Astrocyte (in vitro differentiated cells and primary cell): ENCODE results near the gene TEX55. TPM values are rescaled to one million over a fixed set of nuclear protein-coding genes. Genes with fewer than 3 reads are reported as not detected.

Experiments
- DNase-seq: peaks from one replicate; pipeline ENCODE4 v3.0.0-alpha.2; 2010; ENCODE audit warnings: low read depth
- FAIRE-seq: peaks from 2 replicates; lab custom pipeline; 2011; peaks lifted over from hg19 to GRCh38; lab: Jason Lieb, UNC
- H2AFZ ChIP-seq: 2 replicates; pipeline ENCODE4 v1.6.0; 2012; ENCODE audit warnings: low read depth, low read length, inconsistent platforms
- H3K27ac ChIP-seq: 2 replicates; pipeline ENCODE4 v1.5.1; 2011; ENCODE audit warnings: low read depth, low read length, inconsistent platforms
- H3K27me3 ChIP-seq: 2 replicates; pipeline ENCODE4 v1.6.0; 2011; ENCODE audit warnings: low read length, inconsistent platforms; ENCODE audit not compliant: insufficient read depth
- H3K36me3 ChIP-seq: 2 replicates; pipeline ENCODE4 v1.5.1; 2011; ENCODE audit warnings: low read length, inconsistent platforms; ENCODE audit not compliant: insufficient read depth
- H3K4me1 ChIP-seq: 2 replicates; pipeline ENCODE4 v1.5.1; 2011; ENCODE audit warnings: low read length, inconsistent platforms; ENCODE audit not compliant: insufficient read depth
- H3K4me2 ChIP-seq: 2 replicates; pipeline ENCODE4 v1.6.0; 2012; ENCODE audit warnings: low read length, inconsistent platforms
- H3K4me3 ChIP-seq: 2 replicates; pipeline ENCODE4 v1.5.1; 2011; ENCODE audit warnings: low read depth, mild to moderate bottlenecking, low read length, inconsistent platforms; ENCODE audit not compliant: insufficient read depth
- H3K79me2 ChIP-seq: 2 replicates; pipeline ENCODE4 v1.6.0; 2012; ENCODE audit warnings: mild to moderate bottlenecking, low read length, inconsistent platforms; ENCODE audit not compliant: insufficient read depth
- H3K9ac ChIP-seq: 2 replicates; pipeline ENCODE4 v1.6.0; 2012; ENCODE audit warnings: mild to moderate bottlenecking, low read length, inconsistent platforms
- H3K9me3 ChIP-seq: 2 replicates; pipeline ENCODE4 v1.5.1; 2012; ENCODE audit warnings: low read depth, mild to moderate bottlenecking, low read length, inconsistent platforms; ENCODE audit not compliant: insufficient read depth
- H4K20me1 ChIP-seq: 2 replicates; pipeline ENCODE4 v1.6.0; 2012; ENCODE audit warnings: low read length, inconsistent platforms; ENCODE audit not compliant: insufficient read depth
- H3K27ac Mint-ChIP-seq: one replicate; pipeline ENCODE4 v1.8.0; 2021; ENCODE audit warnings: mild to moderate bottlenecking, mixed read lengths; ENCODE audit not compliant: unreplicated experiment
- H3K27me3 Mint-ChIP-seq: one replicate; pipeline ENCODE4 v1.8.0; 2021; ENCODE audit warnings: low read depth, mixed read lengths; ENCODE audit not compliant: unreplicated experiment
- H3K36me3 Mint-ChIP-seq: one replicate; pipeline ENCODE4 v1.8.0; 2021; ENCODE audit warnings: low read depth, mixed read lengths; ENCODE audit not compliant: unreplicated experiment
- H3K4me1 Mint-ChIP-seq: one replicate; pipeline ENCODE4 v1.8.0; 2021; ENCODE audit warnings: low read depth, mixed read lengths; ENCODE audit not compliant: unreplicated experiment
- H3K4me3 Mint-ChIP-seq: one replicate; pipeline ENCODE4 v1.8.0; 2021; ENCODE audit warnings: mild to moderate bottlenecking, moderate library complexity, mixed read lengths; ENCODE audit not compliant: unreplicated experiment
- H3K9me3 Mint-ChIP-seq: one replicate; pipeline ENCODE4 v1.8.0; 2021; ENCODE audit warnings: mild to moderate bottlenecking, mixed read lengths; ENCODE audit not compliant: unreplicated experiment
- EZH2 ChIP-seq: IDR thresholded peaks from 2 replicates; pipeline ENCODE4 v1.6.1; 2012; ENCODE audit warnings: mild to moderate bottlenecking, low read length, inconsistent platforms; ENCODE audit not compliant: insufficient read depth
- total RNA-seq: library from RNA; stranded (reverse); gene quantifications from 2 replicates; pipeline ENCODE4 v1.2.1, GENCODE V29; 2021
- TF ChIP-seq, protein P1 (sequence below): IDR thresholded peaks from 2 replicates; pipeline ENCODE4 v1.5.1; 2011; ENCODE audit warnings: low read depth, mild to moderate bottlenecking, inconsistent platforms, low read length, moderate library complexity; ENCODE audit not compliant: insufficient read depth

Gene TEX55
- total RNA-seq, 1 donor from 2014 or later: not detected

DNA sequence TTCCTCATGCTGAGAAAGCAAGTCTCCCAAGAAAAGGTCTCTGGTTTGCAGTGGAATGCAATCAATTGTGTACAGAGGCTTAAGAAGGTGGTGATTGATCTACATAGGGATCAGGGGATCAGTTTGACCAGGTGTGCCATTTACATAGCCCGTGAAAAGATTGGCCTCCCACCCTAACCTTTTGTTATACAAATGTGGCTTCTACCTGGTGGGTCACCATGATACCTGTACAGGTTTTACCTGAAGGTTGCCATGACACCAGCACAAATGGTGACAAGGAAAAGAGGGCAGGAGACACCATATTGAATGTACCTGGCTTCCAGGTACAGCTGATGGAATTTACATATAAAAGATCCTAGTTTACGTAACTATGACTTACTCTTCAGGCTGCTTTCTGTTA is 25.5 kb upstream of the TEX55 start:
- no peaks in the 10 kb centered on the region for H3K27me3 ChIP-seq
- H3K79me2 ChIP-seq: no peaks in the 10 kb centered on the region
- no peak overlapping the region for H2AFZ ChIP-seq
- H3K4me2 ChIP-seq: no peak overlapping the region
- FAIRE-seq: no peak
- H3K4me3 ChIP-seq: no peak overlapping the region
- Mint-ChIP-seq H3K27me3 (peaks cover 5% of the 10 kb centered on the region), H3K4me3 (no peak overlapping the region), H3K36me3 (no peaks in the 10 kb centered on the region), H3K27ac (no peak overlapping the region), H3K4me1 (no peaks in the 10 kb centered on the region), H3K9me3 (peaks cover 24% of the 10 kb centered on the region)
- no peak for TF ChIP-seq EZH2
- TF ChIP-seq, protein P1, sequence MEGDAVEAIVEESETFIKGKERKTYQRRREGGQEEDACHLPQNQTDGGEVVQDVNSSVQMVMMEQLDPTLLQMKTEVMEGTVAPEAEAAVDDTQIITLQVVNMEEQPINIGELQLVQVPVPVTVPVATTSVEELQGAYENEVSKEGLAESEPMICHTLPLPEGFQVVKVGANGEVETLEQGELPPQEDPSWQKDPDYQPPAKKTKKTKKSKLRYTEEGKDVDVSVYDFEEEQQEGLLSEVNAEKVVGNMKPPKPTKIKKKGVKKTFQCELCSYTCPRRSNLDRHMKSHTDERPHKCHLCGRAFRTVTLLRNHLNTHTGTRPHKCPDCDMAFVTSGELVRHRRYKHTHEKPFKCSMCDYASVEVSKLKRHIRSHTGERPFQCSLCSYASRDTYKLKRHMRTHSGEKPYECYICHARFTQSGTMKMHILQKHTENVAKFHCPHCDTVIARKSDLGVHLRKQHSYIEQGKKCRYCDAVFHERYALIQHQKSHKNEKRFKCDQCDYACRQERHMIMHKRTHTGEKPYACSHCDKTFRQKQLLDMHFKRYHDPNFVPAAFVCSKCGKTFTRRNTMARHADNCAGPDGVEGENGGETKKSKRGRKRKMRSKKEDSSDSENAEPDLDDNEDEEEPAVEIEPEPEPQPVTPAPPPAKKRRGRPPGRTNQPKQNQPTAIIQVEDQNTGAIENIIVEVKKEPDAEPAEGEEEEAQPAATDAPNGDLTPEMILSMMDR: no peak
- no peaks in the 10 kb centered on the region for H3K36me3 ChIP-seq
- H3K9me3 ChIP-seq: no peaks in the 10 kb centered on the region
- H3K9ac ChIP-seq: no peak overlapping the region
- no peak for DNase-seq
- no peaks in the 10 kb centered on the region for H4K20me1 ChIP-seq
- no peaks in the 10 kb centered on the region for H3K4me1 ChIP-seq
- H3K27ac ChIP-seq: no peak overlapping the region

DNA sequence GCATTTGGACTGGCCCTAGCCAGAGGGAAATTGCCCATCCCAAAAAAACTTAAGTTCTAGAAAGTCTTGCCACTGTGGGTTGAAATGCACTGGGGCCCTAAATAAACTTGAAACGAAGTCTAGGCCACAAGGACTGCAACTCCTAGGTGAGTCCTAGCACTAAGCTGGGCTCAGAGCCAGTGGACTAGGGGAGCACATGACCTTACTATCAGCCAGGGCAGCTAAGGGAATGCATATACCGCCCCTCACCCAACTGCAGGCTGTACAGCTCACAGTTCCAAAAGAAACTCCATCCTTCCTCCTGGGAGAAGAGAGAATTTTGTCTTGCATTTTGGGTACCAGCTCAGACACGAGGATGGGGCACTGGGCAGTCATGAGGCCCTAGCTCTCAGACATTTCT is 23.6 kb upstream of the TEX55 start:
- no peaks in the 10 kb centered on the region for H3K4me1 ChIP-seq
- H2AFZ ChIP-seq: no peak overlapping the region
- H3K36me3 ChIP-seq: no peaks in the 10 kb centered on the region
- H3K9ac ChIP-seq: no peak overlapping the region
- H3K4me1 Mint-ChIP-seq: no peaks in the 10 kb centered on the region
- no peaks in the 10 kb centered on the region for H3K36me3 Mint-ChIP-seq
- H3K4me3 ChIP-seq: no peak overlapping the region
- H3K4me3 Mint-ChIP-seq: no peak overlapping the region
- H3K9me3 ChIP-seq: no peaks in the 10 kb centered on the region
- H3K79me2 ChIP-seq: no peaks in the 10 kb centered on the region
- DNase-seq (no peak), FAIRE-seq (no peak)
- TF ChIP-seq, protein P1: no peak
- no peak for TF ChIP-seq EZH2
- H3K9me3 Mint-ChIP-seq: peaks cover 22% of the 10 kb centered on the region
- peaks cover 5% of the 10 kb centered on the region for H3K27me3 Mint-ChIP-seq
- no peak overlapping the region for H3K27ac Mint-ChIP-seq
- no peak overlapping the region for H3K4me2 ChIP-seq
- H3K27me3 ChIP-seq: no peaks in the 10 kb centered on the region
- no peaks in the 10 kb centered on the region for H4K20me1 ChIP-seq
- H3K27ac ChIP-seq: no peak overlapping the region

DNA sequence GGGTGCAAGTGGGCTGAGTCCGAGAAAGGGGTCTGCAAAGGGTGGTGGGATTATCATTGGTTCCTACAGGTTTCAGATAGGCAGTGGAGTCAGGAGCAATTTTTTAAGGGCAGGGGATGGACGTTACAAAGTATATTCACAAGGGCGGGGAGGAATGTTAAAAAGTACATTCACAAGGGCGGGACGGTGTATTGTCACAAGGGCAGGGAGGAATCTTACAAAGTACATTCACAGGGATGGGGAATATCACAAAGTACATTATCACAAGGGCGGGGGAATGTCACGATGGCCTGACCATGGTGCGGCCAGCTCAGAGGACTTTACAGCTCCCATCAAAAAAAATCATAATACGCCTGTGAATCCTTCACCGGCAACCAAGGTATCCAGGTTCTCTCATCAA is 20.6 kb upstream of the TEX55 start:
- Mint-ChIP-seq H3K4me3 (no peak overlapping the region), H3K36me3 (no peaks in the 10 kb centered on the region), H3K4me1 (no peaks in the 10 kb centered on the region), H3K9me3 (peaks cover 3% of the 10 kb centered on the region), H3K27me3 (peaks cover 5% of the 10 kb centered on the region), H3K27ac (no peak overlapping the region)
- Histone ChIP-seq H3K36me3 (no peaks in the 10 kb centered on the region), H3K4me2 (no peak overlapping the region), H3K4me1 (no peaks in the 10 kb centered on the region), H3K9ac (no peak overlapping the region), H3K27me3 (no peaks in the 10 kb centered on the region), H3K9me3 (no peaks in the 10 kb centered on the region), H3K27ac (no peak overlapping the region), H4K20me1 (no peaks in the 10 kb centered on the region), H2AFZ (no peak overlapping the region), H3K4me3 (no peak overlapping the region), H3K79me2 (no peaks in the 10 kb centered on the region)
- TF ChIP-seq, protein P1: no peak
- no peak for TF ChIP-seq EZH2
- no peak for FAIRE-seq
- no peak for DNase-seq
